Stimulated activated CD8-positive, alpha-beta memory T cell treated with anti-CD3 and anti-CD28 coated beads, Interleukin-12 subunit alpha, Interleukin-12 subunit beta, amount 100 ng/mL, for 4 hours (primary cell): Measurements from ENCODE around the gene ABCB4.
"Not testable (repeated sequence)": the region's sequence is repeated elsewhere in the genome, so short reads cannot be mapped to it uniquely, and the experiment has no call there.

ENCODE experiments used
- DNase-seq: peaks from one replicate; pipeline ENCODE4 v3.0.0-alpha.2; 2020; ENCODE audit warnings: low read depth

Gene ABCB4

DNA sequence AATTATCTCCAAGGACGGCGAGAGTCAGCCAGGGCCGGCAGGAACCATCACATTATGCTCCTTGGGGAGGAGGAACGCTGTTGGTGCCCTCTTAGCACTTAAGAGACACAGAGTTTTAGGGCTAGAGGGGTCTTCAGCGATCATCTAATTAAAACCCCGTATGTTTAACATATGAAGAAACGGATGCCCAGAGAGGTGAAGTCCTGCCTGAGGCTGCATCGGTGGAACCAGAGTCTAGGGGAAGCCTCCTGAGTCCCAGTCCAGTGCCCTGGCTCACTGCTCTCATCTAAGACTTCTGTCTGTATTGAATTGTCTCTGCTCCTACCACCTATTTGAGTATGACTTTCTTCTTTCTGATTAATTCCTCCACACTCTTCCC lies 688 bp upstream of the ABCB4 start:
- no peak for DNase-seq

DNA sequence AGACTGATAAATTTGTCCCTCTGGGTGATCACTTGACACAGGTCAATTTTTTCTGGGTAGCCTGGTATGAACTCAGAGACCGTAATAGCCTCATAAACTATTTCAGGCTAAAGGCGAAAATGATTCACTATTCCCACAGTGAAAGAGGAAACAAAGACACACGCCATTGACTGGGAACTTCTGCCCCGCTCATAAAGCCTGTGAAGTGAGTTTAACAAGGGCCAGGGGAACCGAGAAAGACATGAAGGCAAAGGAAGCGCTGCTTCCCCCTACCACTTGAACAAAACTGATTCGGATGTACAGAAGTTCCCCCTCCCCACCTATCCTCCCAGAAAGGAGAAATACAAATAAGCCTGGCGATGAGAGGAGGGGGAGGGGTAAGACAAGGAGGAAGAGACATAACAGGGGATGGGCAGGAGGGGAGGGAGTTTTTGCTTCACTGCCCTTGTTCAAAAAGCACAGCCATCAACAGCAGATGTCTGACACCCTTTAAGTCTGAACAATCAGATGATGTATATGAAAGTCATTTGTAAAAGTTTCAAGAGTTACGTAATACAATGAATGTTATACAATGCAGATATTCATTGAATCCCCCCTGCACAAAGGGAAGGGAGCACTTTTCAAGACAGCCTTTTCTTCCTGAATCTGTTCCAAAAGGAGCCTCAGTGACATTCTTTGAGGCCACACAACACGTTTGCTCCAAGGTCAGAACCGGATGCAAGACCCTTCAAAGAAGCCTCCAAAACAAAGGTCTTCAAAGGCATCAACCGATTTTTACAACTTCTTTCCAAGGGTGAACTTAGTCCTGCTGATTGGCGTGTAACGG lies 734 bp downstream of the ABCB4 start:
- no peak for DNase-seq

DNA sequence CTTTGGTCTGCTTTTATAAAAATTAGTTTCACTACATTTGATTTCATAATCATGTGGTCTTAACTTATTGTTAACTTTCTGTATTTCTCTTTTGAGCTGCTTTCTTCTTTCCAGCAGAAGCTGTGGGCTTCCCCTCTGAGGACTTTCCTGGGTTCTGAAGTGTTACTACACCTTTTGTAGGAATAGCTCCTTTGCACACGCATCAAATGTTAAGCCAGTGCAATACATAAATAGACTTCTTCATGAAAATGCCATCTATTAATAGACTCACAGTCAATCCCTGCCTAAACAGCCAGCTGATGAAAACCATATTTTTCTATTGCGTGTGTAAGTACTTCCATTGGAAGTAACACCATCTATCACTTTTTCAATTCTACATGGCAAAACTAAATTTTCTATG lies 1.5 kb downstream of the ABCB4 start:
- DNase-seq = no peak

DNA sequence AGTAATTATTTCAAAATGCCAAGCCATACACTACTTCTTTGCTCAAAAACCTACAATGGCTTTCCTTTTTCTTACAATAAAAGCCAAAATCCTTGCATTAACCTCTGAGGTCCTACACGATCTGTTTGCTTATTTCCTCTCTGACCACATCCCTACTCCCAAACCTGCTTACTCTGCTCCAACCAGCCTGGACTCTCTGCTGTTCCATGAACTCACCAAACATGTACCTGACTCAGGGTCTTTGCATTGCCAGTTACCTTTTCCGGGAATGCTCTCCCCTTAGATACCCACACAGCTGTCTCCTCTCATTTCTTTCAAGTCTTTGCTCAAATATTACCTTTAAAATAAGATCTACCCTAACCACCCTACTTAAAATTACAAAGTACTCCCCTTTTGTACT lies 2.3 kb downstream of the ABCB4 start:
- DNase-seq = no peak

DNA sequence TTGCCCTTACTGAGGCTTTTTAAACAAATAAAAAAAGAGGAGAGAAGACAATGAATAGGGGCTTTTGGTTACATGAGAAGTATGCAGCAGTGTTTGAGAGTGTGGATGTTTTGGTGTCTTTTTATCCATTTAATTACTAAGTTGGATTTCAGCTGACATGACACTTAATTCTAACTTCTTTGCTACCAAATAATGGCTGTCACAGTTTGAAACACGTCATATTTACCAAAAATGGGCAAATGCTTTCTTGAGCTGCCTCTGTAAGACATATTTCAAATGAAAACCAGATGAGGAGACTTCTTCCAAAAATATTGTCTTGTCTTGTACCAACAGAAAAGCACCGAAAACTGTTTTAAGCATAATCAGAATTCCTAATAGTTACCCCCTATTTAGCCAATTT lies 4.0 kb downstream of the ABCB4 start:
- no peak for DNase-seq

DNA sequence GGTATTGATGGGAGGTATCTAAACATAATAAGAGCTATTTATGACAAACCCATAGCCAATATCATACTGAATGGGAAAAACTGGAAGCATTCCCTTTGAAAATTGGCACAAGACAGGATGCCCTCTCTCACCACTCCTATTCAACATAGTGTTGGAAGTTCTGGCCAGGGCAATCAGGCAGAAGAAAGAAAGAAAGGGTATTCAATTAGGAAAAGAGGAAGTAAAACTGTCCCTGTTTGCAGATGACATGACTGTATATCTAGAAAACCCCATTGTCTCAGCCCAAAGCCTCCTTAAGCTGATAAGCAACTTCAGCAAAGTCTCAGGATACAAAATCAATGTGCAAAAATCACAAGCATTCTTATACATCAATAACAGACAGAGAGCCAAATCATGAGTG lies 6.3 kb downstream of the ABCB4 start:
- DNase-seq = not testable (repeated sequence)

DNA sequence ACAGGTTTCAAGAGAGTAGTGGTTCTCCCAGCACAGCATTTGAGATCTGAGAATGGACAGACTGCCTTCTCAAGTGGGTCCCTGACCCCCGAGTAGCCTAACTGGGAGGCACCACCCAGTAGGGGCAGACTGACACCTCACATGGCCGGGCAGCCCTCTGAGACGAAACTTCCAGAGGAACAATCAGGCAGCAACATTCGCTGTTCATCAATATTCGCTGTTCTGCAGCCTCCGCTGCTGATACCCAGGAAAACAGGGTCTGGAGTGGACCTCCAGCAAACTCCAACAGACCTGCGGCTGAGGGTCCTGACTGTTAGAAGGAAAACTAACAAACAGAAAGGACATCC lies 10.0 kb downstream of the ABCB4 start:
- DNase-seq = not testable (repeated sequence)

DNA sequence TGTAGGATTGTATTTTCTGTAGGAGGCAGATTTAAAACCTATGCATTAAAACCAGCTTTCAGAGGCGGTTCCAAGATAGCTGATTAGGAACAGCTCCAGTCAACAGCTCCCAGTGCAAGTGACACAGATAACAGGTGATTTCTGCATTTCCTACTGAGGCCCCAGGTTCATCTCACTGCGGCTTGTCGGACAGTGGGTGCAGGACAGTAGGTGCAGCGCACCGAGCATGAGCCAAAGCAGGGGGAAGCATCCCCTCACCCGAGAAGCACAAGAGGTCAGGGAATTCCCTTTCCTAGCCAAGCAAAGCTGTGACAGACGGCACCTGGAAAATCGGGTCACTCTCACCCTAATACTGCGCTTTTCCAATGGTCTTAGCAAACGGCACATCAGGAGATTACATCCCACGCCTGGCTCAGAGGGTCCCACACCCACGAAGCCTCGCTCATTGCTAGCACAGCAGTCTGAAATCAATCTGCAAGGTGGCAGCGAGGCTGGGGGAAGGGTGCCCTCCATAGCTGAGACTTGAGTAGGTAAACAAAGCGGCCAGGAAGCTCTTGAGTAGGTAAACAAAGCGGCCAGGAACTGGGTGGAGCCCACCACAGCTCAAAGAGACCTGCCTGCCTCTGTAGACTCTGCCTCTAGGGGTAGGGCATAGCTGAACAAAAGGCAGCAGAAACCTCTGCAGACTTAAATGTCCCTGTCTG lies 10.5 kb downstream of the ABCB4 start:
- not testable (repeated sequence) for DNase-seq

DNA sequence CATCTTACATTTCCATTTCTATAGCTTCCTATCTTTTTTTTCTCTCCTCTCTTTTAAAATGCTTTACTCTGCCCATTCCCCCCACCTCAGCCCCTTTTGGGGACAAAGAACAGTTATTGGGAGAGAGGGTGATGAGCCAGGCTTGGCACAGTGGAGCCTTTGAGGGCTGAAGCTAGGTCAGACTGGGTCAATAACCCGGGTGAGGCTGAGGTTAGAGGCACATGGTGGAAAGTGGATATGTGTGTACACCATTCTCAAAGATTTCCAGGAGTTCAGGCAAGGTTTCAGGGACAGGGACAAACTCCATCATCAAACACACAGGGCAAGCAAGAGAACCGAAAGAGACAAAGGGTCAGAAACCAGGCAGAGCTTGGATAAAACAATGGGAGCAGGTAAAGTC lies 11.5 kb downstream of the ABCB4 start:
- no peak for DNase-seq

DNA sequence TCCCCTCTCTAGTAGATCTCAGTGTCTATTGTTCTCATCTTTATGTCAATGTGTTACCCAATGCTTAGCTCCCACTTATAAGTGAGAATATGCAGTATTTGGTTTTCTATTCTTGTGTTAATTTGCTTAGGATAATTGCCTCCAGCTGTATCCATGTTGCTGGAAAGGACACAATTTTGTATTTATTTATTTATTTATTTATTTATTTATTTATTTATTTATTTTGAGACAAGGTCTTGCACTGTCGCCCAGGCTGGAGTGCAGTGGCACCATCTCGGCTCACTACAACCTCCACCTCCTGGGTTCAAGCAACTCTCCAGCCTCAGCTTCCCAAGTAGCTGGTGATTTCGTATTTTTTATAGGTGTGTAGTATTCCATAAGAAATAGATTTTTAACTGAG lies 15.0 kb downstream of the ABCB4 start:
- DNase-seq = not testable (repeated sequence)

DNA sequence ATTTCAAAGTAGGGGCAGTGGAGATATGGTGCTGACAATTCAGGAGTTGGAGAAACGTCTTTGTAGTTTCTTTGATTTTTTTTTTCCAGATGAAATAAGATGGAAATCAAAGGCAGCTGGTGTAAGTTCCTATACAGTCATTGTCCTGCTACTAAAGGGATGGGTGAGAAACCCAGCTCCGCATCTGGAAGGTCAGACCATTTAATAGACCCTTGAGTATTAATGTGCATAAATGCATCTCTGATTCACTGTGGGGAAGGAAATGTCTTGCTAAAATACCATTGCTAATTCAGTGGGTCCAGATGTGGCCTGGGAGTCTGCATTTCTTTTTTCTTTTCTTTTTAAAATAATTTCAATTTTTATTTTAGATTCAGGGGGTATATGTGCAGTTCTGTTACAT lies 15.5 kb downstream of the ABCB4 start:
- DNase-seq = no peak

DNA sequence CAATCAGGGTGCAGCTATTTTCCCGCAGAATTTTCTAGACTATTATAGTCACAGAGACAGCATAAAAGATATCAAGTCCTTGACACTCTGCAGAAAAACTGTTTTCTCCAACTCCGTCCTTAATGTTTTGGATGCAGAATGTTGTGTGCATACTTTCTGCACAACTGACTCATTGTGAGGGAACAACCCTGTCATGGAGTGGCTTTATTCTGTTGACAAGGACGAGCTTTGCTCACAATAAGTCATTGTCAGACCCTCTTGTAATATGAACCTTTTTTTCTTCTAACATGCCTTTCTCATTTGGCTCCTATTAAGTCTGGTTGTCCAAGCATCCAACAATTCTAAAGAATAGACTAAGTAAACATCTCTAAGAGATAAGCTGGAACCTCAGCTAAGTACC lies 17.3 kb downstream of the ABCB4 start:
- DNase-seq = no peak

DNA sequence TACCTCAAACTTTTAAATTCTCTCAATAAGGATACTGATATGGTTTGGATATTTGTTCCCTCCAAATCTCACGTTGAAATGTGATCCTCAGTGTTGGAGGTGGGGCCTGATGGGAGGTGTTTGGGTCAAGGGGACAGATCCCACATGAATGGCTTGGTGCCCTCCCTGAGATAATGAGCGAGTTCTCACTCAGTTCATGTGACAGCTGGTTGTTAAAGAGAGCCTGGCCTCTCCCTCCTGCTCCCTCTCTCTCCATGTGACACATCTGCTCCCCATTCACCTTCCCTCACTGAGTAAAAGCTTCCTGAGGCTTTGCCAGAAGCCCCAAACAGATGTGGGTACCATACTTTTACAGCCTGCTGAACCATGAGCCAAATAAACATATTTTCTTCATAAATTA lies 19.2 kb downstream of the ABCB4 start:
- DNase-seq = no peak

DNA sequence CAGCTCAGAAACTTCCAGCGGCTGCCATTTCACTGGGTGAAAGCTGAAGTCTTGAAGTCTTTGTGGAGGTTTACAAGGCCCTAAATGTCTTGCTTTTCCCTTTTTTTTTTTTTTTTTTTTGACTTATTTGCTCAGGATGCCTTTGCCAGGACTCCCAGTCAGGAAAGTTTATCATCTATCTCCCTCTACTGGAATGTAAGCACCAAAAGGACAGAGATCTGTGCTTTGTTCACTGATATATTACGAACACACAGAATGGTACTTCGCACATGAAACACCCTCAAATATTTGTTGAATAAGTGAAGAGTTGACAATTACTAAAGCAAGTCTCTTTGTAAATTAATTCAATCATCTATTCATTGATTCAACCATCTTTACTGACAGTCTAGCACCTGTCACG lies 23.2 kb downstream of the ABCB4 start:
- no peak for DNase-seq

DNA sequence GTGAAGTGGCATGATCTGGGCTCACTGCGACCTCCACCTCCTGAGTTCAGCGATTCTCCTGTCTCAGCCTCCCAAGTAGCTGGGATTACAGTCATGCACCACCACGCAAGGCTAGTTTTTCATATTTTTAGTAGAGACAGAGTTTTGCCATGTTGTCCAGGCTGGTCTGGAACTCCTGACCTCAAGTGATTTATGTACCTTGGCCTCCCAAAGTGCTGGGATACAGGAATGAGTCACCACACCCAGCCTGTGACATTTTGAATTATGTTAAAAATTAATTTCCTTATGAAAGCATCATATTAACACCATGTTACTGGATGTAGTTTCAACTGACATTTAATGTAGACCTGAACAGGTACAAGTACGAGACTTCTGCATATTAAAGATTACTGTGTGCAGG lies 24.3 kb downstream of the ABCB4 start:
- no peak for DNase-seq

DNA sequence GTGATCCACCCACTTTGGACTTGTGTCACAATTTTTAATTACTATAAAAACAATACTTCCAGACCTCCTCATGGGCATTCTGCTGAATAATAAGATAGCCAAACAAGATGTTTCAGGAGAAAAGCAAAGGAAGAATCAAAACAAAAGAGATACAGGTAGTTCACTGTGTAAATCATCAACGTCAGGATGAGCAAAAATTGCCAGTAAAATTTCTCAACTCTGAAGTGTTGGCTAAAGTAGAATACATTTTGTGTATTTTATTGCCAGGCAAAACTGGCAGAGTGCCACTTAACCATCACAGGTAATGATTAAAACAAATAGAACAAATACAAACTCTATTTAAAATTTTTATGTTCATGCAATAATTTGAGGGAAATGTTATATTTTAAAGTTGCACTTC lies 24.8 kb downstream of the ABCB4 start:
- DNase-seq = no peak

DNA sequence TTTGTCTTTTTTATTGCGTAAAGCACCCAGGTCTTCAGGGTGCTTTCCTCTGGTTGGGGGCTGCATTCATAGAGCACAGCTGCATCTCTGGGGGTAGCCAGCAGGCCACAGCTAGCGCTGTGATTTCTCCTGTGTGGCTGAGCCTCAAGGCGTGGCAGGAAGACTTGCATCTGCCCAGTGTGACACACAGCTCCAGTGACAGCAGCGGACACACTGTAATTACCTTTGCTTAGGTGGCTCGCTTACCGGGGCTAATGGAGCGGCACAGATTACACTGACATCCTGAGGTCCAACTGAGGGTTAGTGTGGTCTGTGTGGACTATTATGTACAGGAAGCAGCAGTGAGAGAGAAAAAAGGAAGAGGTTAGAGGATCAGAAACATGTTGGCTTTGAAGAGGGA lies 27.1 kb downstream of the ABCB4 start:
- no peak for DNase-seq

DNA sequence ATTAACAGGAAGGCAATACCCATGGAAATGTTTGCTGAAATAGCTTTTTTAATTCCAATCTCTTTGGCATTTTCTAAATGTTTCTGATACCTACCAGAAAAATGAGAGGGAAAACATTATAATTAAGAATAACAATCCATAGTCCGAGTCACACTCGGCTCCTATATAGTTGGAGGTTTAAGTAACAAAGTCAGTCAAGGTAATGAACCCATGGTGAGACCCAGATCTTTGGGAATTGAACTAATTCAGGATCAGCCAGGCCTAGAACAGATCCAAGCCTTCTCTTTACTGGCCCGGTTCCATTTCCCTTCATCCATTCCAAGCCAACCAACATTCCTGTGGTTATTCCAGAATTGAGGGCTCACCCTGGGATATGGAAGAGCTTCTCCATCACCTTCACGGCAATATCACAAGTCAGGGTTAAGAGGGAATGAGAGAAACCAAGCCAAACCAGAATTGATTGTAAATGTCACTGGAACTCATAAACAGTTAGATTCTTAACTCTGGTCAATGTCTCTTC lies 28.3 kb downstream of the ABCB4 start:
- no peak for DNase-seq

DNA sequence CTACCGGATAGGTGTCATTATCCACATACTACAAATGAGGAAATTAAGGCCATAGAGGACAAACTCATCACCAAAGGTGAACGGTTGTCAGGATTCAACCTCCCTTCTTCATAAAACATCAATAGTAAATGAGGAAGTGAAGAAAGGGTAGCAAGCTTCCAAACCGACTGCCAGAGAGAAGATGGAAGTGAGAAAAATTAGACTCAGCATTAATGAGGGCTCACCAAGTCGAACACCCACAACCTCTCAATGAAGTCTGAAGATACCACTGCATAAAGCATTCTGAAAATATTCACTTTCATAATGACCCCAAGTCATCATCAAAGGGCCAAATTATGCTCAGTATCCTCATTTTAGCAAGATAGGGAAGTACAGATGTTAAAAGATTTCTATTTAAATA lies 29.6 kb downstream of the ABCB4 start:
- no peak for DNase-seq

DNA sequence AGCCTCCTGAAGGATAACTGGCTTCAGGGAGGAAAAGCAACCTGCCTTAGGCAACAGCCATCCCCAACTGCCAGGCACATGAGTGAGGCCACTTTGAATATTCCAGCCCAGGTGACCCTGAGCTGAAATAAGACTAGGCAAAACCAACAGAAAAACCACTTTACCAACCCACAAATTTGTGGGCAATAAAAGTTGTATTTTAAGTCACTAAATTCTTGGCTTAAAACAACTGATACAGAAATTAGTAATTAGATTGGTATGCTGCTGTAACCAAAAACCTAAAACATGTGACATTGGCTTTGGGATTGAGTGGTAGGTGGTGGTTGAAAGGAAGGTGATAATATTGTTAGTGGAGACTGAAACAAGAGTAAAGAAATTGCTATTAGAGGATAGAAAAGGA lies 39.9 kb downstream of the ABCB4 start:
- DNase-seq = no peak

DNA sequence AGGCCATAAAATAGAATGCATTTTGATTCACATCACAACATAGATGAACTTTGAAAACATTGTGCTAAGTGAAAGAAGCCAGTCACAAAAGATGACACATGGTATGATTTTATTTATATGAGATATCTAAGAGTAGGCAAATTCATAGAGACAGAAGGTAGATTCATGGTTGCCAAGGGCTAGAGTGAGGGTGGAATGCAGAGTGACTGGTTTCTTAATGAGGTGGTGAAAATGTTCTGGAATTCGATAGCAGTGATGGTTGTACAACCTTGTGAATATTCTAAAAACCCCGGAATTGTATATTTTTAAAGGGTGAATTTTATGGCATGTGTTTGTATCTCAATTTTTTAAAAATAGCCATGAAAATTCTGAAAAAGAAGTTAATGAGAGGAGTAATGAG lies 42.9 kb downstream of the ABCB4 start:
- no peak for DNase-seq

DNA sequence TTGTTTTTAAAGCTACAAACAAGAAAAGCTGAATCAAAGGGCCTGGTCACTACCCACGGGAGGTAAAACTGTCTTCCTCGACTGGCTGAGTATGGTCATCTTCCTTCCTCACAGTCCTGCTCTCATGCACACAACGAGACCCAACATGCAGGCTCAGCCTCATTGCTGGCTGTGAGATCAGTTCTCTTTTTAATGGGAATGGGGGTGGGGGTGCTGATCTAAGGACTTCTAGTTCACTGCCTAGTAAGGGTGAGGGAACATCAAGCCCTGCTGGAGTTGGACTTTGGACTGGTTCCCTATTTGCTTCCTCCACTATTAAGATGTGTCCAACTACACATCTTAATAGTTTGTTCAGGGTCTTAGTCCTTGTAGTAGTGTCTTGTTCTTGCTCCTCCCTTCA lies 48.2 kb downstream of the ABCB4 start:
- DNase-seq = no peak

DNA sequence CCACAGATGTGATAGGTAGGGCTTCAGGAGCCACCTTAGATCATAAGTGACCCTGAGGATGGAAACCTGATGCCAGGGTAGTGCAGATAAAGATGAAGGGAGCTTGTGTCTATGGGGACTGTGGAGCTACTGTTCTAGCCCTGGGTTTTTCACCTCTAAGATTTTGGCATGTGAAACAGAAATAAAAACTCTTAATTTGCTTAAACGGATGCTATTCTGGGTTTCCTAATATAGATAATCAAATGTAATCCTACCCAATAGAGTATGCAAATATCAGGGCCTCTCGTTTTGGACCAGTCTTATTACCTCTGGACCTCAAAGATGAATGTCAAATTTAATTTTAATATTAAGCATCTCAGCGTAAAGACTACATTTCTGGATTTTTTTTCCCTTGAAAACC lies 49.3 kb downstream of the ABCB4 start:
- DNase-seq = no peak

DNA sequence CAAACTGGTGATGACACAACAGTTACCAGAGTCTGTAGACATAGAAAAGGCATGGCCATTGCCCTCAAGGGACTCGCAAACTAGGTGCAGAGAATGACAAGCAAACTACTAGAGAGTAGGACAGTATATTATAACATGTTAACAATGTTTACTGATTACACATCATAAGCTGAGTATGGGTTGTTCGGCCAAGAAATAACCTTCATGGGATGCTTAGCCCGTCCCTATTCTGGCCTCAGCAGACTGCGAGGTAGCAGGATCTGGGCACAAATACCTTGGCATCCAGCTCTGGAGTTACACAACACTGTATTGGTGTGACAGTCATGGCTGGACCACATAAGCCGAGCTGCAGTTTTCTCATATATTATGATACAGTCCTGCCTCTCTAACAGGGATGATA lies 51.4 kb downstream of the ABCB4 start:
- DNase-seq = no peak
